ENCODE data around the gene EHMT1. TPM values are rescaled to one million over a fixed set of nuclear protein-coding genes. Genes with fewer than 3 reads are reported as not detected.

The EHMT1 gene
- 109 TPM for polyA plus RNA-seq (2013, experiment 1 of 4)
- 113 TPM for polyA plus RNA-seq (2013, experiment 2 of 4)
- 72.8 TPM for polyA plus RNA-seq (2013, experiment 3 of 4)
- polyA plus RNA-seq (2013, experiment 4 of 4), result 83.3 TPM

GRCh38 chr9:137618105-137619067 is at the start of gene EHMT1:
Gene EHMT1 (plus strand): TSS chr9:137619005. CDS start chr9:137619029, 24 bp downstream.
- H3K27ac ChIP-seq (ENCODE audit: insufficient read depth, low read depth, low read length, poor library complexity, severe bottlenecking), result peak within 1 kb of the TSS; percentile 85
- no peaks in the 10 kb centered on the region for H3K27me3 ChIP-seq (ENCODE audit: control insufficient read depth, insufficient read depth, low read length, poor library complexity, severe bottlenecking)
- peak within 1 kb of the TSS; percentile 99 for H3K4me3 ChIP-seq (ENCODE audit: insufficient read depth, low read depth, low read length)
- H3K4me1 ChIP-seq (ENCODE audit: control insufficient read depth, insufficient read depth, low read length), result peaks cover 12% of the 10 kb centered on the region
- 1% methylated on average over 92 to 94 of the region's 94 CpGs for WGBS, 2 experiments
- H3K9me3 ChIP-seq (ENCODE audit: control insufficient read depth, low read length), result no peaks in the 10 kb centered on the region
- H3K36me3 ChIP-seq (ENCODE audit: control insufficient read depth, insufficient read depth, low read length), result peaks cover 11% of the 10 kb centered on the region

- Histone ChIP-seq H3K4me1 (ENCODE audit: control insufficient read depth, insufficient read depth, low read length) (no peaks in the 10 kb centered on the region), H3K36me3 (ENCODE audit: control insufficient read depth, insufficient read depth, low read length) (peaks cover 28% of the 10 kb centered on the region), H3K9me3 (ENCODE audit: control insufficient read depth, low read length) (no peaks in the 10 kb centered on the region), H3K27me3 (ENCODE audit: control insufficient read depth, insufficient read depth, low read length, poor library complexity, severe bottlenecking) (no peaks in the 10 kb centered on the region), H3K4me3 (ENCODE audit: insufficient read depth, low read depth, low read length) (no peak overlapping the region), H3K27ac (ENCODE audit: insufficient read depth, low read depth, low read length, poor library complexity, severe bottlenecking) (no peak overlapping the region)
- 88 to 94% methylated on average over 5 of the region's 5 CpGs for WGBS, 2 experiments
Measured at GRCh38 chr9:137569609-137570203, 49.1 kb upstream of the EHMT1 start.

GRCh38 chr9:137570566-137570965 is 48.2 kb upstream of the EHMT1 start:
- 96% methylated on average over 3 of the region's 3 CpGs for WGBS, 2 experiments
- no peak overlapping the region for H3K4me3 ChIP-seq (ENCODE audit: insufficient read depth, low read depth, low read length)

GRCh38 chr9:137574192-137574591 is 44.6 kb upstream of the EHMT1 start:
- Histone ChIP-seq H3K36me3 (ENCODE audit: control insufficient read depth, insufficient read depth, low read length) (peaks cover 33% of the 10 kb centered on the region), H3K4me1 (ENCODE audit: control insufficient read depth, insufficient read depth, low read length) (peaks cover 9% of the 10 kb centered on the region), H3K4me3 (ENCODE audit: insufficient read depth, low read depth, low read length) (no peak overlapping the region), H3K9me3 (ENCODE audit: control insufficient read depth, low read length) (no peaks in the 10 kb centered on the region), H3K27me3 (ENCODE audit: control insufficient read depth, insufficient read depth, low read length, poor library complexity, severe bottlenecking) (no peaks in the 10 kb centered on the region), H3K27ac (ENCODE audit: insufficient read depth, low read depth, low read length, poor library complexity, severe bottlenecking) (no peak overlapping the region)
- 94 to 95% methylated on average over 10 of the region's 10 CpGs for WGBS, 2 experiments

More at GRCh38 chr9:137570566-137570965, 48.2 kb upstream of the EHMT1 start:
- Histone ChIP-seq H3K27me3 (ENCODE audit: control insufficient read depth, insufficient read depth, low read length, poor library complexity, severe bottlenecking) (no peaks in the 10 kb centered on the region), H3K27ac (ENCODE audit: insufficient read depth, low read depth, low read length, poor library complexity, severe bottlenecking) (no peak overlapping the region), H3K4me1 (ENCODE audit: control insufficient read depth, insufficient read depth, low read length) (no peaks in the 10 kb centered on the region), H3K36me3 (ENCODE audit: control insufficient read depth, insufficient read depth, low read length) (peaks cover 33% of the 10 kb centered on the region), H3K9me3 (ENCODE audit: control insufficient read depth, low read length) (no peaks in the 10 kb centered on the region)

DNA sequence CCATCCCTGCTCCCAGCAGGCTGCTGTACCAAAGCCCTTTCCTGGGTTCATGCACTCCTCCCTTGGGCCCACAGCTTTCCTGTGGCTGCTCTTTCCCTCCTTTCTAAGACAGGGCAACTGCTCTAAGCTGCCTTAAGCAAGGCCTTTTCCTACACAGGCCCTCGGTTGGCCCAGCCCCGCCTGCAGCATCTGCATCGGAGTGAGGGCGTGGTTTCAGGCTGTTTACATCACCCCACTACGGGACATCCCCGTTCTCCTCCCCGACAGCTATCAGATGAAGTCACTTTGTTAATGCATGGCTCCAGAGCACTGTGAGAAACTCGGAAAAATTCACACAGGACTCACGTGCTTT is 43.5 kb upstream of the EHMT1 start:
- Histone ChIP-seq H3K9me3 (ENCODE audit: control insufficient read depth, low read length) (no peaks in the 10 kb centered on the region), H3K27ac (ENCODE audit: insufficient read depth, low read depth, low read length, poor library complexity, severe bottlenecking) (no peak overlapping the region), H3K36me3 (ENCODE audit: control insufficient read depth, insufficient read depth, low read length) (peaks cover 33% of the 10 kb centered on the region), H3K27me3 (ENCODE audit: control insufficient read depth, insufficient read depth, low read length, poor library complexity, severe bottlenecking) (no peaks in the 10 kb centered on the region), H3K4me3 (ENCODE audit: insufficient read depth, low read depth, low read length) (no peak overlapping the region), H3K4me1 (ENCODE audit: control insufficient read depth, insufficient read depth, low read length) (peaks cover 9% of the 10 kb centered on the region)
- 93 to 94% methylated on average over 9 of the region's 9 CpGs for WGBS, 2 experiments

GRCh38 chr9:137575716-137576411 is 42.9 kb upstream of the EHMT1 start:
- H3K27ac ChIP-seq (ENCODE audit: insufficient read depth, low read depth, low read length, poor library complexity, severe bottlenecking), result no peak overlapping the region
- no peaks in the 10 kb centered on the region for H3K9me3 ChIP-seq (ENCODE audit: control insufficient read depth, low read length)
- no peaks in the 10 kb centered on the region for H3K27me3 ChIP-seq (ENCODE audit: control insufficient read depth, insufficient read depth, low read length, poor library complexity, severe bottlenecking)
- H3K4me3 ChIP-seq (ENCODE audit: insufficient read depth, low read depth, low read length), result no peak overlapping the region
- 94 to 95% methylated on average over 12 of the region's 12 CpGs for WGBS, 2 experiments
- peaks cover 9% of the 10 kb centered on the region for H3K4me1 ChIP-seq (ENCODE audit: control insufficient read depth, insufficient read depth, low read length)
- peaks cover 30% of the 10 kb centered on the region for H3K36me3 ChIP-seq (ENCODE audit: control insufficient read depth, insufficient read depth, low read length)

DNA sequence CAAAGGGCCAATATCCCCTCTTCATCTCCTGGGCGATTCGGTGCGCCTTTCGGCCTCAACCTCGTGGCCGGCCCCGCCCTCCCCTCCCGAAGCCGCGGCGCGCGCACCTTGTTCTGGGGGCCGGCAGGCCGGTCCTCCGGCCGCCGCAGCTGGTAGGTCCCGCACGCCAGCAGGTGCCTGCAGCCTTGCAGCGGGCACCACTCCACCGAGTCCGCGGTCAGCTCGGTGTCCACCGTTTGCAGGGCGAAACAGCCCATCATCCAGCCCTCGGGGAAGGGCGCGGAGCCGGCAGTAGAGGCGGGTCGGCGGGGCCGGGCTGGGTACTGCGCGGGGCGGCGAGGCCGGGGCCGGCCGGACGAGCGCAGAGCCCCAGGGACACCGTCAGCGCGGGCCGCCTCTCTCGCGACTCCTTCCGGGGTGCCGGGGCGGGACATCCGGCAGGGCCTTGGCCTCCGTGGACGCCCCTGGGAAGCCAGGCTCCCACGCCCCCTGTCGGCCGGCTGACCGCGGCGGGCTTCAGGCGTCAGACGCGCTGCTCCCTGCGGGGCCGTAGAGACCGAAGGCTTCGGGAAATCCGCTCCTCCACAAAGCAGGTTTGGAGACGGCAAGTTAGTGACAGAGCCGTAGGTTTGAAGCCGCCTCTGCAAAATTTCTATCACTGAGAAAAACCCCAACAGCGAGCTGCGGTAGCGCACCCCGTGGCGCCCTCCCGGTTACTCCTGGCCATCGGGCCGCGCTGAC is 40.1 kb upstream of the EHMT1 start, which contains the start of gene DPH7:
Gene DPH7, minus strand, starts transcription at position 408 of the 741 bp plus-strand sequence. Its CDS starts 148 bp downstream, at position 260.
- Histone ChIP-seq H3K4me3 (ENCODE audit: insufficient read depth, low read depth, low read length) (peak within 1 kb of the TSS; percentile 96), H3K27me3 (ENCODE audit: control insufficient read depth, insufficient read depth, low read length, poor library complexity, severe bottlenecking) (no peaks in the 10 kb centered on the region), H3K4me1 (ENCODE audit: control insufficient read depth, insufficient read depth, low read length) (peaks cover 9% of the 10 kb centered on the region), H3K36me3 (ENCODE audit: control insufficient read depth, insufficient read depth, low read length) (peaks cover 30% of the 10 kb centered on the region), H3K27ac (ENCODE audit: insufficient read depth, low read depth, low read length, poor library complexity, severe bottlenecking) (peak within 1 kb of the TSS; percentile 74), H3K9me3 (ENCODE audit: control insufficient read depth, low read length) (no peaks in the 10 kb centered on the region)
- 4% methylated on average over 82 of the region's 82 CpGs for WGBS, 2 experiments

- Histone ChIP-seq H3K36me3 (ENCODE audit: control insufficient read depth, insufficient read depth, low read length) (peaks cover 25% of the 10 kb centered on the region), H3K27ac (ENCODE audit: insufficient read depth, low read depth, low read length, poor library complexity, severe bottlenecking) (peak overlapping the region; percentile 58), H3K4me3 (ENCODE audit: insufficient read depth, low read depth, low read length) (peak overlapping the region; percentile 96), H3K4me1 (ENCODE audit: control insufficient read depth, insufficient read depth, low read length) (peaks cover 9% of the 10 kb centered on the region), H3K9me3 (ENCODE audit: control insufficient read depth, low read length) (no peaks in the 10 kb centered on the region), H3K27me3 (ENCODE audit: control insufficient read depth, insufficient read depth, low read length, poor library complexity, severe bottlenecking) (no peaks in the 10 kb centered on the region)
- WGBS, 2 experiments, result 72 to 76% methylated on average over 19 of the region's 19 CpGs
Measured at GRCh38 chr9:137579259-137579604, 39.6 kb upstream of the EHMT1 start.

- Histone ChIP-seq H3K4me3 (ENCODE audit: insufficient read depth, low read depth, low read length) (no peak overlapping the region), H3K4me1 (ENCODE audit: control insufficient read depth, insufficient read depth, low read length) (peaks cover 9% of the 10 kb centered on the region), H3K36me3 (ENCODE audit: control insufficient read depth, insufficient read depth, low read length) (peaks cover 13% of the 10 kb centered on the region), H3K27me3 (ENCODE audit: control insufficient read depth, insufficient read depth, low read length, poor library complexity, severe bottlenecking) (no peaks in the 10 kb centered on the region), H3K9me3 (ENCODE audit: control insufficient read depth, low read length) (no peaks in the 10 kb centered on the region), H3K27ac (ENCODE audit: insufficient read depth, low read depth, low read length, poor library complexity, severe bottlenecking) (no peak overlapping the region)
- 92 to 94% methylated on average over 23 of the region's 23 CpGs for WGBS, 2 experiments
Measured at GRCh38 chr9:137580209-137580953, 38.4 kb upstream of the EHMT1 start.
